Stimulated activated CD8-positive, alpha-beta memory T cell treated with anti-CD3 and anti-CD28 coated beads, Interleukin-7, amount 100 ng/mL, for 48 hours (primary cell): ENCODE results near the gene UVSSA.

Source experiments
- DNase-seq, 2 donors: peaks; one replicate each; pipeline ENCODE4 v3.0.0-alpha.2; 2020; ENCODE audit warnings: low read depth in 1 of 2; ENCODE audit errors: extremely low read depth in 1 of 2

The UVSSA gene

GRCh38 chr4:1346781-1347409 is at the start of gene UVSSA:
TSS of gene UVSSA (plus strand) at chr4:1347208. CDS start at chr4:1348092, 884 bp downstream.
- DNase-seq = peak; percentile 100

GRCh38 chr4:1297456-1298325 is 49.3 kb upstream of the UVSSA start:
- DNase-seq = no peak

- no peak for DNase-seq
Measured at GRCh38 chr4:1298461-1298860, 48.5 kb upstream of the UVSSA start.

GRCh38 chr4:1299301-1299860 is 47.6 kb upstream of the UVSSA start:
- no peak for DNase-seq

GRCh38 chr4:1300466-1301455 is 46.2 kb upstream of the UVSSA start:
- no peak for DNase-seq

- DNase-seq = no peak
Measured at GRCh38 chr4:1302159-1302558, 44.8 kb upstream of the UVSSA start.

- no peak for DNase-seq
Measured at GRCh38 chr4:1305261-1305711, 41.7 kb upstream of the UVSSA start.

- no peak for DNase-seq
Measured at GRCh38 chr4:1305781-1306455, 41.1 kb upstream of the UVSSA start.

GRCh38 chr4:1307951-1308735 is 38.9 kb upstream of the UVSSA start:
- no peak for DNase-seq

GRCh38 chr4:1309261-1310010 is 37.6 kb upstream of the UVSSA start:
- peak; percentile 40 to 62 for DNase-seq

GRCh38 chr4:1310031-1310795 is 36.8 kb upstream of the UVSSA start:
- DNase-seq = no peak

- no peak for DNase-seq
Measured at GRCh38 chr4:1310796-1311631, 36.0 kb upstream of the UVSSA start.

- no peak for DNase-seq
Measured at GRCh38 chr4:1312821-1313640, 34.0 kb upstream of the UVSSA start.

- no peak for DNase-seq
Measured at GRCh38 chr4:1315306-1315705, 31.7 kb upstream of the UVSSA start.

GRCh38 chr4:1315836-1316536 is 31.0 kb upstream of the UVSSA start:
- no peak for DNase-seq
